ENCODE results near the gene RTP4.

GRCh38 chr3:187328691-187329090 is 39.5 kb upstream of the RTP4 start:
- TF ChIP-seq CTCF (IDR thresholded peaks at IDR 0.05) (no peak), POLR2A (IDR thresholded peaks at IDR 0.05) (no peak)

Measured in sigmoid colon (tissue), 3 donors.